GM11168 (cell line): Measurements from ENCODE around the gene NCMAP.

Experiments
- in situ Hi-C: fragments of 300-500 bp; cut with MboI; formaldehyde crosslinking; loops from one replicate; pipeline ENCODE4 v1.12.0; 2022; ENCODE audit warnings: low sequenced_read_pairs; ENCODE audit not compliant: unreplicated experiment

The NCMAP gene

DNA sequence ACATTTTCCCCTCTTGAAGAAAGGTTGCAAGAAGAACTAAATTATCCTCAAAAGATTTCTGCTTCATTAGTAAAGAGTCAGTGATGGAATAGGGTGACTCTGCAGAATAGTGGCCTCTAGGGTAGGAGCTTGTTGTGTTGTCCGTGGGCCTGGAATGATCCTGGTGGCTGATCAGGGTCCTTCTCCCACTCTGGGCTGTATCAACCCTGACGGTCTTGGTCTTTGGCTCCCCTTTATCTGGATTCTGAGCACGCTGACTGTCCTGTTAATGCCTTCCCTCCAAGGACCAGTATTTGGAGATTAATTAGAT, 50.4 kb downstream of the NCMAP start:
- in situ Hi-C loops = no loop called here

DNA sequence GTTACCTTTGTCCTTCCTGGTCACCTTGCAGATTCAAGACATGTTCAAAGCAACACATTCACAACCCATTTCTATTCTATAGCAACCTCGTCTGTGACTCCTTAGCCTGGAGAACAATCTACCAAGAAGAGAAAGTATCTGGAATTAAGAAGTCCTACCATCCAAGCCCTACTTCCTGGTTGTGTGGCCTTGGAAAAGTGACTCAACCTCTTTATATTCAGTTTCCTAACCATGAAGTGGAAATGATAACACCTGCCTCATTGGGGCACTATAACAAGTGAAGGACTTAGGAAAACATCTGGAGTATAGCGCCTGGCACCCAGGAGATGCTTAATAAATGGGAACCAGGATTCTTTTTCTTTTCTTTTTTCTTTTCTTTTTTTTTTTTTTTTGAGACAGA, 50.7 kb downstream of the NCMAP start:
- in situ Hi-C loops = no loop called here

DNA sequence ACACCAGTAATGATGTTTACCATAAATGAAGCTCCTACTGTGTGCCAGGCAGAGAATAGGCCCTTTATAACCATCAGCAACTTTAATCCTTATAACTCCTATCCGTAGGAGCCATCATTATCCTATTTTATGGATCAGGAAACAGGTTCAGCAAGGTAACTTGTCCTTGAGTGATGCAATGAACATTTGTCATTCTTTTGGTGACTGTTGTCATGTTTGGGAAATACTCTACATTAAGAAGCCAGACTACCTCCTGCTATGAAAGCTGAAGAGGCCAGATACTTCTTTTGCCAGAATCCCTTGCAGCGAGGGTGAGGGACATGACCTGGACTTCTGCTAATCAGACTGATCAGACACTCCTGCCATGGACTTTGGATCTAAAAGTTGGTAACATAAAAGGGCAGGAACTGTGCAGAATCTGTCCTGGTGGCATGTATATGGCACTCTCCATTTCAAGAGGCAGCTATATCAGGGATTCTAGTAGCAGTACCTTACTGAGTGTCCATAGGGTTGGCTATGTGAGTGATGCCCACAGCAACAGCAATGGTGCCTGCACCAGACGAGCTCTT, 54.1 kb downstream of the NCMAP start:
- in situ Hi-C loops = no loop called here

GRCh38 chr1:24619376-24619775, 63.5 kb downstream of the NCMAP start:
- in situ Hi-C loops = no loop called here

- in situ Hi-C loops = no loop called here
These were observed 64.8 kb downstream of the NCMAP start for GRCh38 chr1:24620678-24621077.

GRCh38 chr1:24621121-24621520, 65.2 kb downstream of the NCMAP start:
- in situ Hi-C loops = no loop called here

DNA sequence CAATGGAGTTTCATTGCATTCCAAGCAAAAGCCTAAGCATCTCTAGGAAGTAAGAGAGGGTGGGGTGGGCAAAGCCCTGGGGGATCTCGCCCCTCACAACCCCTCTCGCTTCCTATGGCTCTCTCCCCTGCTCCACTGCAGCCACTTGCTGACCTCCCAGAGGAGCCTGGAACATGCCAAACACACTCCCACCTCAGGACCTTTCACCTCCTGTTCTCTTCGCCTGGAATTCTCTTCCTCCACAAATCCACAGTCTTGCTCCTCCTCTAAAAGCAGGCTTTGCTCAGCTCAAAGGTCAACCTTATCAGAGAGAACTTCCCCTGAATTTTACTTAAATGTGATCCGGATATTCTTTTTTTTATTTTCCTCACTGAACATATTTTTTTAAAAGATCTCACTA, 66.3 kb downstream of the NCMAP start:
- in situ Hi-C loops = no loop called here

- in situ Hi-C loops = no loop called here
These were observed 76.9 kb downstream of the NCMAP start for GRCh38 chr1:24632832-24633175.

- in situ Hi-C loops = no loop called here
These were observed 79.4 kb downstream of the NCMAP start for GRCh38 chr1:24635195-24635843.

DNA sequence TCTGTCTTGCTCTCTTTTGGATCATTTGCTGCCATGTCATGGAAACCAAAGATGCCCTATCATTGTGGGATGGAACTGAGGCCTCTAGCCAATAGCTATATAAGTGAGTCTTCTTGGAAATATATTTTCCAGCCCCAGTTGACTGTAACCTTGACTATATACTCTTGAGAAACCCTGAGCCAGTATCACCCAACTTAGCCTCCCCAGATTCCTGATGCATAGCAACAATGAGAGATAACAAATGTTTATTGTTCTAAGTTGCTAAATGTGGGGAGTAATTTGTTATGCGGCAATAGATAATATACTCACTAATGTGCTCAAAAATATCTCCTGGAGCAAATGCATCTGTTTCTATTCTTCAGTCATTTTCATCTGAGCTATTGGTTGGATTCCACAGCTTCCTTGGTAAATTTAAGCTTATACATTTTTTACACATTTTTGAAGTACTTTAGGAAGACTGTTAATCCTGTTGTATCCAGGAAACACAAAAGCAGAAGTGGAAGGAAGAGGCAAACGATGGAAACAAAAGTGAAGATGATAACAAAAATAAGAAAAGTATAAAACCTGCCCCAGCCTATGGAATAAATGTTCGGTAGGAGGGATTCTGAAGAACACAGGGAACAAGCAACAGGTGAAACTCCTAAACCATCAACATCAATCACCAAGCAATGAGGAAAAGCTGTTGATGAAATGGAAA, 80.9 kb downstream of the NCMAP start:
- in situ Hi-C loops = no loop called here

GRCh38 chr1:24639094-24639493, 83.2 kb downstream of the NCMAP start:
- in situ Hi-C loops = no loop called here

DNA sequence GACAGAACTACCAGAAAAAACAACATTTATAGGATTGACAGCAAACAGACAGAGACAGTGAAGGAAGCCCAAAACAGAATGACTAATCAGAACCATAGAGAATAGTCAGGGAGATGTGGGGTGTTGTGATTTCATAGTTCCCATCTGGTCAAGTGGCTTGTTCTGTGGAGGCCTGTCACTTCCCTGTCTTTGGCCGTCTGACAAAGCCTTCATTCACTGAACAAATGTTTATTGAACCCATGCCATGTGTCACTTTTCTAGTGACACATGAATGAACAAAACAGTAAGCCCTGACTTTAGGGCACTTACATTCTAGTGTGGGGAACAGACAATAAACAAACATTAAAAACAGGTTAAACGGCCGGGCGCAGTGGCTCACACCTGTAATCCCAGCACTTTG, 84.0 kb downstream of the NCMAP start:
- in situ Hi-C loops = no loop called here

DNA sequence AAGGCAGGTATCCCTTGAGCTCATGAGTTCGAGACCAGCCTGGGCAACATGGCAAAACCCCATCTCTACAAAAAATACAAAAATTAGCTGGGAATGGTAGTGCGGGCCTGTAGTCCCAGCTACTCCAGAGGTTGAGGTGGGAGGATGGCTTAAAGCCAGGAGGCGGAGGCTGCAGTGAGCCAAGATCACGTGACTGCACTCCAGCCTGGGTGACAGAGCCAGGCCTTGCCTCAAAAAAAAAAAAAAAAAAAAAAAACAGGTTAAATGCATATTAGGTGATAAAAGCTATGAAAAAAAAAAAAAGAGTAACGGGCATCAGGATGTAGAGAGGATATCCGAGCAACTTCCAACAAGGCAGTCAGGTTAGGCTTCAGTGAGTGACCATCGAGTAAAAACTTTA, 84.4 kb downstream of the NCMAP start:
- in situ Hi-C loops = no loop called here

DNA sequence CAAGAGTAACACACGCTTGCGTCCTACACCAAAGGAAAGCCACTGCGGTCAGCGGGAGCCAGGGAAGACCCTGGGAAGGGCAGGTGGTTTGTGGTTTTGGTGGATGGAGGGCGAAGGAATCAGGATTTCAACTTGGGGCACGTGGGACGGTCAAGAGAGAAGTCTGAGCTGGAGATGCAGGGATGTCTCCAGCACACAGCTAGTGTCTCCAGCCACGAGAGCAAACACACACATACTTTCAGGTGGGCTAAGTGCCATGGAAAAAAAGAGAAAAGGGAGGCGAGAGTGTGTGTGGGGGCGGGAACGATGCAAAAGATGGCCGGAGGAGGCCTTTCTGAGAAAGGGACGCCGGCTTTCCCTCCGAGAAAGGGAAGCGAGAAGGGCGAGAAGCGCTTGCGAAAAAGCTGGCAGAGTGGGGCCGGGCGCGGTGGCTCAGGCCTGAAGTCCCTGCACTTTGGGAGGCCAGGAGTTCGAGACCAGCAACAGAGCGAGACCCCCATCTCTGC, 85.8 kb downstream of the NCMAP start:
- in situ Hi-C loops = no loop called here

DNA sequence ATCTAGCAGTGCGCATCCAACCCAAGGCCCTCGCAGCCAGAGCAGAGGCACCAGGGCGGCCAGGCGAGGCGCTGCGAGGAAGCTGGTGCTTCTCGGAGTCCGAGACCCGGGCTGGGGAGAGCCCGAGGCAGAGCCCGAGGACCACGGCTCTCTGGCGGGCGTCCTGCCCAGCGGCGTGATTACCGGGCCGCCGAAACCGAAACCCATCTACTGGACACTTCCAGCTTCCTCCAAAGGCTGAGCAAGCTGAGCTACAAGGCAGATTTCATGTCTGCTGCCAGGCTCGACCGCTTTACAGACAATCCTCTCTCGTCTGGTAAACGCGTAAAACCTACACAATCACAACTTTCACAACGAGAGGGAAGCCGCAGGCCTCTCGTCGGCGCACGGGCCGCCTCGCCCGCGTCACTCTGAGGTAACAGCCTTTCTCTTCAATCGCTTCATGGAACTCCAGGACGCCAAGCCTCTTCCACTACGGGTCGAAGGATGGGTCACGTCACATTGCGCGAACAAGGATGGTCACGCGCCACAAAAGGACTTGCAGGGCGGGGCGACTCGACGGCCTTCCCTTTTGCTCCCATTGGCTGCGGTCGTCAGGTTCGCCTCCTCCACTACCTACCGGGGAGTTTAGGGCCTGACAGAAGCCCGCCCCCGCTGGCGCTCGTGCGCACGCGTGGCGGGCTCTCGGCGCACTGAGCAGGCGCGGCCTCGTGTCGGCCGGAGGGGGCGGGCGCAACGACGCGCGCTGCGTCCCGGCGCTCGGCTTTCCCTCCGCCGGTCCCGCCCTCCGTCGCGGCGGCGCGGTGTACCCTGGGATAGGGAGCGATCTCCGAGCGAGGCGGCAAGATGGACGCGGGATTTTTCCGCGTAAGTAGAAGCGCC, 86.8 kb downstream of the NCMAP start, which contains the start of gene SRRM1:
Gene SRRM1 (plus strand): TSS at position 822 of the 882 bp plus-strand sequence. CDS start 25 bp downstream, at position 847.
- in situ Hi-C loops = no loop called here

- in situ Hi-C loops = no loop called here
These were observed 87.6 kb downstream of the NCMAP start for GRCh38 chr1:24643363-24644099.

GRCh38 chr1:24644100-24644384, 88.2 kb downstream of the NCMAP start:
- in situ Hi-C loops = no loop called here

- in situ Hi-C loops = no loop called here
These were observed 93.0 kb downstream of the NCMAP start for GRCh38 chr1:24648919-24649318.

DNA sequence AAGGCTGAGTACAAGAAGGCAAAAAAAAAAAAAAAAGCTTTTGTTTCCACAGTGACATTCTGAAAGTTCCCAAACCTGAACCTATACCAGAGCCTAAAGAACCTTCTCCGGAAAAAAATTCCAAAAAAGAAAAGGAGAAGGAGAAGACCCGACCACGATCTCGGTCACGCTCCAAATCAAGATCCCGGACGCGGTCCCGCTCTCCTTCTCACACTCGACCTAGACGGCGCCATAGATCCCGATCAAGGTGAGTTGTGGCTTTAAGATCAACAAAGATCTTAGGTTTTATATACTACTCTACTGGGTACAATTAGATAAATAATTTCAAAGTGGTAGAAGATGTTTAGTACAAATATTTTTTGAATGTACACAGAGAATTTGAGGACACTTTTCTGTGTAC, 96.5 kb downstream of the NCMAP start:
- in situ Hi-C loops = no loop called here

DNA sequence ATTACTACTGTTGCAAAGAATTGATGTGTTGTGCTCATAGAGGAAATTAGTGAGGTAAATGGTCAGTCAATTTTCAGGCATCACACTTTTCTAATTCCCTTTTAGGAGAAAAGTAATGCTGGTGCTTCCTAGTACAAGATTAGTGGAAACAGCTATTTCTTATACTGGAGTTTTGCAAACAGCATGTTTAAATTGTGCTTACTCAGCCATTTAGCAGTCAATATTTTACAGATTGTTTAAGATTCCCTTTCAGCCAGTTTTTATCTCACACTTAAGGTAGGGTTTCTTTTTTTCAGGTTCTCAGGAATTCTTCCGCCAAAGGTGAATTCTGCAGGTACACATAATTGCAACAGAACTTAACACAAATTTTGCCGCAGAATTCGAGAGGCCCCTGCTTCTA, 98.1 kb downstream of the NCMAP start:
- in situ Hi-C loops = no loop called here
